OCI-LY7 (cell line): ENCODE data around the gene PGBD1.

Source experiments
- EZH2phosphoT487 ChIP-seq: fragments of 200-600 bp; sonication (generic); IDR thresholded peaks from 2 replicates; pipeline ENCODE4 v1.6.1; 2018; ENCODE audit warnings: low read depth, borderline replicate concordance, mild to moderate bottlenecking, mixed run types, antibody characterized with exemption, low read length, moderate library complexity, mixed read lengths
- TF ChIP-seq, protein P1 (sequence below): fragments of 200-600 bp; sonication (generic); conservative IDR thresholded peaks from 2 replicates; pipeline ENCODE4 v1.5.1; 2014; ENCODE audit warnings: mild to moderate bottlenecking, antibody characterized with exemption, low read length, moderate library complexity, mixed read lengths

DNA sequence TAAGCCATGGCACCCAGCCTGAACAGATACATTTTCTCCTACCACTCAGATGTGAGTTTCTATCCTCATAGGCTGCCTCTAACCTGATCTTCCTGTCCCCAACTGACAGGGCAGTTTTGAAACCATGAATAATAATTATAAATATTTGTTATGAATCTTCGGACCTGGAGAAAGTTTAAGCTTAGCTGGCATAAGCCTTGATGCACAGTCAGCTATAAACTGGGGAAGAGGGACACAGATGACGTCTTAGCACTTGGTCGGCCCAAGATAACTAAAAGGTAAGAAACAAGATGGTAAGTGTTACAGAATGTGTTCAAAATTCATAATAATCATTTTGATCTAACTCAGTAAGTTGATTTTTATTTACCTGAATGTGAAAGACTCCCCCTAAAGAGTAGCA lies 37.4 kb upstream of the PGBD1 start:
- TF ChIP-seq, protein P1, sequence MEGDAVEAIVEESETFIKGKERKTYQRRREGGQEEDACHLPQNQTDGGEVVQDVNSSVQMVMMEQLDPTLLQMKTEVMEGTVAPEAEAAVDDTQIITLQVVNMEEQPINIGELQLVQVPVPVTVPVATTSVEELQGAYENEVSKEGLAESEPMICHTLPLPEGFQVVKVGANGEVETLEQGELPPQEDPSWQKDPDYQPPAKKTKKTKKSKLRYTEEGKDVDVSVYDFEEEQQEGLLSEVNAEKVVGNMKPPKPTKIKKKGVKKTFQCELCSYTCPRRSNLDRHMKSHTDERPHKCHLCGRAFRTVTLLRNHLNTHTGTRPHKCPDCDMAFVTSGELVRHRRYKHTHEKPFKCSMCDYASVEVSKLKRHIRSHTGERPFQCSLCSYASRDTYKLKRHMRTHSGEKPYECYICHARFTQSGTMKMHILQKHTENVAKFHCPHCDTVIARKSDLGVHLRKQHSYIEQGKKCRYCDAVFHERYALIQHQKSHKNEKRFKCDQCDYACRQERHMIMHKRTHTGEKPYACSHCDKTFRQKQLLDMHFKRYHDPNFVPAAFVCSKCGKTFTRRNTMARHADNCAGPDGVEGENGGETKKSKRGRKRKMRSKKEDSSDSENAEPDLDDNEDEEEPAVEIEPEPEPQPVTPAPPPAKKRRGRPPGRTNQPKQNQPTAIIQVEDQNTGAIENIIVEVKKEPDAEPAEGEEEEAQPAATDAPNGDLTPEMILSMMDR, result no peak
- no peak for TF ChIP-seq EZH2phosphoT487
